H1 (cell line): ENCODE data around the gene PLCL2.

ENCODE experiments used
- BRCA1 ChIP-seq: IDR thresholded peaks from 2 replicates; pipeline ENCODE4 v1.6.1; 2012; ENCODE audit warnings: low read depth, low read length, improper control_type of control experiment
- CBX5 ChIP-seq: fragments of 300-800, 300-1000 bp; sonication (generic); IDR thresholded peaks from 2 replicates; pipeline ENCODE4 v1.7.1; 2016; ENCODE audit warnings: antibody characterized with exemption, low read length, low read depth
- CTCF ChIP-seq, 3 experiments: IDR thresholded peaks; 1 replicate in 2 of 3; 2 replicates in 1 of 3; pipeline versions ENCODE4 v1.5.1 to v1.6.1; 2011; ENCODE audit warnings: low read length in 3 of 3, mild to moderate bottlenecking in 3 of 3, inconsistent platforms in 2 of 3, low read depth in 1 of 3, moderate library complexity in 1 of 3; ENCODE audit not compliant: insufficient read depth in 1 of 3; ENCODE audit errors: control extremely low read depth in 1 of 3
- EZH2 ChIP-seq: fragments of 200-600 bp; sonication (generic); IDR thresholded peaks from 2 replicates; pipeline ENCODE4 v1.7.1; 2012; ENCODE audit warnings: low read depth, mild to moderate bottlenecking, moderate library complexity, low read length, inconsistent platforms; ENCODE audit not compliant: severe bottlenecking
- MAX ChIP-seq: IDR thresholded peaks from 2 replicates; pipeline ENCODE4 v1.6.1; 2012; ENCODE audit warnings: inconsistent platforms
- POLR2A ChIP-seq, 2 experiments: IDR thresholded peaks; 1 replicate in 1 of 2; 2 replicates in 1 of 2; pipeline ENCODE4 v1.6.1; 2011; ENCODE audit warnings: low read depth in 2 of 2, low read length in 2 of 2, mild to moderate bottlenecking in 2 of 2; ENCODE audit errors: control extremely low read depth in 1 of 2
- POLR2AphosphoS5 ChIP-seq: IDR thresholded peaks from 2 replicates; pipeline ENCODE4 v1.6.1; 2011; ENCODE audit warnings: low read depth, low read length
- SP1 ChIP-seq: IDR thresholded peaks from 2 replicates; pipeline ENCODE4 v1.6.1; 2011; ENCODE audit warnings: low read depth, low read length
- SP2 ChIP-seq: IDR thresholded peaks from 2 replicates; pipeline ENCODE4 v1.6.1; 2012; ENCODE audit warnings: mild to moderate bottlenecking, low read length, inconsistent platforms
- TAF1 ChIP-seq: IDR thresholded peaks from 2 replicates; pipeline ENCODE4 v1.6.1; 2011; ENCODE audit warnings: mild to moderate bottlenecking, low read depth, low read length
- TBP ChIP-seq: IDR thresholded peaks from 2 replicates; pipeline ENCODE4 v1.6.1; 2011; ENCODE audit warnings: low read depth, low read length, improper control_type of control experiment
- TCF12 ChIP-seq: IDR thresholded peaks from 2 replicates; pipeline ENCODE4 v1.6.1; 2011; ENCODE audit warnings: low read depth, mild to moderate bottlenecking, low read length
- TEAD4 ChIP-seq: IDR thresholded peaks from 2 replicates; pipeline ENCODE4 v1.6.1; 2012; ENCODE audit warnings: low read depth, low read length, inconsistent platforms, mixed read lengths

DNA sequence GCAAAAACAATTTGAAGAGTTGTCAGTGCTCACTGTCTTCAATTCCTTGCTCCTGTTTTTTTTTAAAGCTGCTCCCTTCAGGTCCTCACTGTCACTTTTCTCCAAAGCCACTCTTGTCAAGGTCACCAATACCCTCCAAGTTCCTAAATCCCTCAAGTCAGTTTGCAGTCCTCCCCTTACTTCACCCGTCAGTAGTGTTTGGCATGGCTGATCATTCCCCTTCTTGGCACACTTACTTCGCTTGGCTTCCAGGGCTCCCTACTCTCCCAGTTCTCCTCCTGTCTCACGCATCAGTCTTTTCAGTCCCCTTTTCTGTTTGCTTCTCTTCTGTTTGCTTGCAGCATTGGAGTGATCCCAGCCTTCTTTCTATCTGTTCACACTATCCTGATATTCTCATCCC, 25.5 kb downstream of the PLCL2 start:
- no peak for TF ChIP-seq SP2
- TF ChIP-seq BRCA1 = no peak
- no peak for TF ChIP-seq CTCF (IDR thresholded peaks at IDR 0.05; ENCODE audit: control extremely low read depth in 1 of 3, insufficient read depth in 1 of 3, low read depth in 1 of 3, low read length in 3 of 3)
- no peak for TF ChIP-seq POLR2A (IDR thresholded peaks at IDR 0.05; ENCODE audit: control extremely low read depth in 1 of 2, low read depth in 2 of 2, low read length in 2 of 2)
- TF ChIP-seq EZH2 = no peak
- no peak for TF ChIP-seq POLR2AphosphoS5
- no peak for TF ChIP-seq MAX
- no peak for TF ChIP-seq TAF1
- no peak for TF ChIP-seq TEAD4
- no peak for TF ChIP-seq CBX5
- no peak for TF ChIP-seq TCF12
- TF ChIP-seq TBP = no peak
- no peak for TF ChIP-seq SP1
